B cell (primary cell): ENCODE data around the gene ST6GALNAC3. TPM values are rescaled to one million over a fixed set of nuclear protein-coding genes. Genes with fewer than 3 reads are reported as not detected.

Source experiments
- ATAC-seq: fragments of 200-7000 bp; cut with Tn5 transposase; one replicate; pipeline ENCODE4 v1.10.0; 2021; ENCODE audit warnings: low read depth, mild to moderate bottlenecking, moderate number of reproducible peaks, moderate library complexity
- CTCF ChIA-PET: fragments of 350-600 bp; sonication (Branson Sonifier 250); formaldehyde crosslinking; loops from one replicate; lab custom pipeline; 2021; ENCODE audit warnings: antibody characterized with exemption, inconsistent platforms; lab: Charles Lee
- POLR2A ChIA-PET: fragments of 350-600 bp; sonication (Branson Sonifier 250); formaldehyde crosslinking; loops from one replicate; lab custom pipeline; 2021; ENCODE audit warnings: antibody characterized with exemption; lab: Charles Lee
- DNase-seq: peaks from one replicate; pipeline ENCODE4 v3.0.0; 2013
- H2AFZ ChIP-seq: 2 replicates; pipeline ENCODE4 v1.6.1; 2012; ENCODE audit warnings: mild to moderate bottlenecking, low read depth, low read length; ENCODE audit not compliant: insufficient read depth, poor library complexity, severe bottlenecking
- H3K27ac ChIP-seq, 2 donors: 1 replicate in 1 of 2; 2 replicates in 1 of 2; pipeline ENCODE4 v1.5.1; 2012 to 2013; ENCODE audit warnings: low read length in 2 of 2, mild to moderate bottlenecking in 2 of 2, moderate library complexity in 1 of 2
- H3K27me3 ChIP-seq, 4 experiments: fragments of 200-600 bp in 1 of 4; sonication (generic) in 1 of 4; replicated peaks in 1 of 4; 1 replicate in 2 of 4; 2 replicates in 2 of 4; pipeline versions ENCODE4 v1.6.1 to v1.7.0; 2013 to 2016; ENCODE audit warnings: low read length in 3 of 4, mild to moderate bottlenecking in 2 of 4, mixed read lengths in 1 of 4, moderate library complexity in 1 of 4; ENCODE audit not compliant: insufficient read depth in 4 of 4, control insufficient read depth in 3 of 4; ENCODE audit errors: control extremely low read depth in 1 of 4
- H3K36me3 ChIP-seq, 2 experiments: replicated peaks in 1 of 2; 1 replicate in 1 of 2; 2 replicates in 1 of 2; pipeline versions ENCODE4 v1.6.1 to v1.7.1; 2013; ENCODE audit warnings: low read length in 1 of 2; ENCODE audit not compliant: insufficient read depth in 2 of 2, control insufficient read depth in 1 of 2; ENCODE audit errors: control extremely low read depth in 1 of 2, extremely low read depth in 1 of 2
- H3K4me1 ChIP-seq, 2 donors: fragments of 200-600 bp in 1 of 2; sonication (generic) in 1 of 2; 1 replicate in 1 of 2; 2 replicates in 1 of 2; pipeline versions ENCODE4 v1.5.1 to v1.6.1; 2013 to 2017; ENCODE audit warnings: low read length in 2 of 2; ENCODE audit not compliant: control insufficient read depth in 2 of 2, insufficient read depth in 2 of 2
- H3K4me2 ChIP-seq: replicated peaks from 2 replicates; pipeline ENCODE3; 2012; ENCODE audit warnings: mild to moderate bottlenecking, low read depth, low read length; ENCODE audit not compliant: poor library complexity, severe bottlenecking
- H3K4me3 ChIP-seq, 5 experiments: fragments of 200-600 bp in 1 of 5; sonication (generic) in 1 of 5; 1 replicate in 3 of 5; 2 replicates in 2 of 5; pipeline versions ENCODE4 v1.5.1 to v1.7.0; 2011 to 2016; ENCODE audit warnings: low read length in 4 of 5, mild to moderate bottlenecking in 4 of 5, low read depth in 2 of 5, control low read depth in 1 of 5, moderate library complexity in 1 of 5; ENCODE audit not compliant: insufficient read depth in 1 of 5; ENCODE audit errors: control extremely low read depth in 1 of 5, extremely low read depth in 1 of 5
- H3K79me2 ChIP-seq: fragments of 200-600 bp; sonication (generic); one replicate; pipeline ENCODE4 v1.6.0; 2016; ENCODE audit warnings: low read length; ENCODE audit not compliant: control insufficient read depth, insufficient read depth
- H3K9ac ChIP-seq: fragments of 200-600 bp; sonication (generic); 2 replicates; pipeline ENCODE4 v1.6.1; 2017; ENCODE audit warnings: mild to moderate bottlenecking, low read length, moderate library complexity
- H3K9me3 ChIP-seq, 3 donors: one replicate each; pipeline versions ENCODE4 v1.6.1 to v1.7.1; 2013; ENCODE audit warnings: low read length in 2 of 3; ENCODE audit not compliant: control insufficient read depth in 2 of 3, insufficient read depth in 1 of 3; ENCODE audit errors: control extremely low read depth in 1 of 3
- H4K20me1 ChIP-seq: 2 replicates; pipeline ENCODE4 v1.6.0; 2012; ENCODE audit warnings: mild to moderate bottlenecking, low read length; ENCODE audit not compliant: insufficient read depth, control insufficient read depth, poor library complexity, severe bottlenecking
- H3K27ac Mint-ChIP-seq: one replicate; pipeline ENCODE4 v1.8.0; 2021; ENCODE audit warnings: mixed read lengths
- H3K27me3 Mint-ChIP-seq: one replicate; pipeline ENCODE4 v1.8.0; 2021; ENCODE audit warnings: mixed read lengths
- H3K4me1 Mint-ChIP-seq: one replicate; pipeline ENCODE4 v1.8.0; 2021; ENCODE audit warnings: mixed read lengths
- H3K4me3 Mint-ChIP-seq: one replicate; pipeline ENCODE4 v1.8.0; 2021; ENCODE audit warnings: mixed read lengths
- H3K9me3 Mint-ChIP-seq: one replicate; pipeline ENCODE4 v1.8.0; 2022; ENCODE audit warnings: mixed read lengths; ENCODE audit not compliant: insufficient read depth
- CTCF ChIP-seq: fragments of 200-600 bp; IDR thresholded peaks from one replicate; pipeline ENCODE4 v1.8.0; 2022; ENCODE audit warnings: antibody characterized with exemption, mild to moderate bottlenecking
- EZH2 ChIP-seq: IDR thresholded peaks from 2 replicates; pipeline ENCODE4 v1.6.1; 2012; ENCODE audit warnings: borderline replicate concordance, low read depth, mild to moderate bottlenecking, moderate library complexity, low read length; ENCODE audit not compliant: insufficient read depth, poor library complexity, severe bottlenecking
- WGBS: methylation state at CpG from one replicate; pipeline ENCODE4 v1.1.5; 2013; ENCODE audit warnings: missing lambda C conversion rate; ENCODE audit not compliant: insufficient coverage; 5-methylcytosine and 5-hydroxymethylcytosine counted together
- intact Hi-C: fragments of 100-400 bp; cut with micrococcal nuclease; formaldehyde crosslinking; loops from one replicate; pipeline ENCODE4 v1.10.0; 2022
- polyA plus RNA-seq: library from polyadenylated mRNA; depleted of rRNA; stranded (reverse); fragments of >200 nt; gene quantifications from 2 replicates; pipeline ENCODE4 v1.2.3, GENCODE V29; 2012
- total RNA-seq, 2 donors: library from RNA; stranded (reverse); fragments of 120-200 nt in 1 of 2; gene quantifications; 1 replicate in 1 of 2; 2 replicates in 1 of 2; pipeline versions ENCODE4 v1.2.3 to v1.2.4, GENCODE V29; 2013 to 2022

Gene ST6GALNAC3
- total and polyA plus RNA-seq, 2 donors (not counting 1 experiment from before 2014, with no cell fraction given): 3.0 to 17.3 TPM

- H3K9me3 Mint-ChIP-seq: no peaks in the 10 kb centered on the region
- Histone ChIP-seq H4K20me1 (no peaks in the 10 kb centered on the region), H3K79me2 (no peaks in the 10 kb centered on the region), H3K4me1 (peaks cover 10 to 23% of the 10 kb centered on the region in 2 donors), H3K36me3 (no peaks in the 10 kb centered on the region), H3K9ac (no peak overlapping the region), H3K9me3 (no peaks in the 10 kb centered on the region), H3K27me3 (no peaks in the 10 kb centered on the region), H3K4me2 (no peak overlapping the region), H3K27ac (no peak overlapping the region), H2AFZ (no peak overlapping the region), H3K4me3 (no peak overlapping the region)
- H3K4me3 Mint-ChIP-seq: no peak overlapping the region
- H3K4me1 Mint-ChIP-seq: peaks cover 28% of the 10 kb centered on the region
- CTCF ChIA-PET: interaction anchor here (0.9 to 1.5 kb wide), 2 partner anchors 11 kb away, joined by 3 to 4 read pairs; no protein-coding TSS in a partner anchor
- no peaks in the 10 kb centered on the region for H3K27me3 Mint-ChIP-seq
- WGBS: 58% methylated on average over 5 of the region's 7 CpGs
- no peak overlapping the region for H3K27ac Mint-ChIP-seq
- ATAC-seq: no peak
- TF ChIP-seq EZH2 (no peak), CTCF (no peak)
- DNase-seq: no peak
- POLR2A ChIA-PET: no interaction called here
- intact Hi-C loops: no loop called here
Observed at GRCh38 chr1:76229279-76230005, 154.9 kb downstream of the ST6GALNAC3 start.

GRCh38 chr1:76230842-76231281 is 156.3 kb downstream of the ST6GALNAC3 start:
- Histone ChIP-seq H3K27me3 (no peaks in the 10 kb centered on the region), H3K4me1 (peaks cover 10 to 23% of the 10 kb centered on the region in 2 donors), H3K9me3 (no peaks in the 10 kb centered on the region), H3K27ac (no peak overlapping the region), H3K4me3 (no peak overlapping the region), H3K4me2 (peak overlapping the region; percentile 23), H3K79me2 (peaks cover 6% of the 10 kb centered on the region), H2AFZ (no peak overlapping the region), H4K20me1 (no peaks in the 10 kb centered on the region), H3K36me3 (no peaks in the 10 kb centered on the region), H3K9ac (no peak overlapping the region)
- 100% methylated on average over 1 of the region's 2 CpGs for WGBS
- ATAC-seq (no peak), DNase-seq (no peak)
- intact Hi-C loops: no loop called here
- TF ChIP-seq CTCF (no peak), EZH2 (no peak)
- Mint-ChIP-seq H3K9me3 (no peaks in the 10 kb centered on the region), H3K4me3 (no peak overlapping the region), H3K27me3 (no peaks in the 10 kb centered on the region), H3K4me1 (peaks cover 28% of the 10 kb centered on the region), H3K27ac (no peak overlapping the region)
- ChIA-PET CTCF (no interaction called here), POLR2A (no interaction called here)
